ENCODE data around the gene KRTAP10-4. TPM values are rescaled to one million over a fixed set of nuclear protein-coding genes. Genes with fewer than 3 reads are reported as not detected.
"Not testable (repeated sequence)": the region's sequence is repeated elsewhere in the genome, so short reads cannot be mapped to it uniquely, and the experiment has no call there.

KRTAP10-4 gene
- total RNA-seq, 4 donors from 2014 or later = not detected

DNA sequence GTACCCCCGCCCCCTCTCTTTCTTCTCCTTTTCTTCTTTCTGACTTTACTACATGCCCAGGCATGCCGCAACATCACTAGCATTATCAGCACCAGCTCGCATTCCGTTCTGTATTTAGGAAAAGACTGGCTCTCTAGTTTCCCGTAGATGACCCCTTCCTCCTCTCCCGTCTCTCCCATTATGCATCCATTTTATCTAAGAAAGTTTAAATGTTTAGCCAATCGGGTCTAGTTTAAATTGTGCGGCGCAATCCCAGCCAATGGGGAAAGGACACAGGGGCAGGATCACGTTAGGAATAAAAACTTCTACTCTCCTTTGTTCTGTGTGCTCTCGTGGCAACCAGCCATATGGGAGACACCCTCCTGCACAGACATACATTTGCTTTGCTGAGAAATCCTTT lies 24.5 kb downstream of the KRTAP10-4 start:
- Histone ChIP-seq H3K4me3 (no peak overlapping the region), H3K9me3 (peaks cover 0 to 4% (median 0%) of the 10 kb centered on the region in 4 donors), H3K27ac (no peak overlapping the region), H3K4me1 (no peaks in the 10 kb centered on the region), H3K36me3 (no peaks in the 10 kb centered on the region), H3K27me3 (no peaks in the 10 kb centered on the region)
- no peak for TF ChIP-seq POLR2A (IDR thresholded peaks at IDR 0.05)
- TF ChIP-seq CTCF (IDR thresholded peaks at IDR 0.05) = no peak
- DNase-seq = no peak

DNA sequence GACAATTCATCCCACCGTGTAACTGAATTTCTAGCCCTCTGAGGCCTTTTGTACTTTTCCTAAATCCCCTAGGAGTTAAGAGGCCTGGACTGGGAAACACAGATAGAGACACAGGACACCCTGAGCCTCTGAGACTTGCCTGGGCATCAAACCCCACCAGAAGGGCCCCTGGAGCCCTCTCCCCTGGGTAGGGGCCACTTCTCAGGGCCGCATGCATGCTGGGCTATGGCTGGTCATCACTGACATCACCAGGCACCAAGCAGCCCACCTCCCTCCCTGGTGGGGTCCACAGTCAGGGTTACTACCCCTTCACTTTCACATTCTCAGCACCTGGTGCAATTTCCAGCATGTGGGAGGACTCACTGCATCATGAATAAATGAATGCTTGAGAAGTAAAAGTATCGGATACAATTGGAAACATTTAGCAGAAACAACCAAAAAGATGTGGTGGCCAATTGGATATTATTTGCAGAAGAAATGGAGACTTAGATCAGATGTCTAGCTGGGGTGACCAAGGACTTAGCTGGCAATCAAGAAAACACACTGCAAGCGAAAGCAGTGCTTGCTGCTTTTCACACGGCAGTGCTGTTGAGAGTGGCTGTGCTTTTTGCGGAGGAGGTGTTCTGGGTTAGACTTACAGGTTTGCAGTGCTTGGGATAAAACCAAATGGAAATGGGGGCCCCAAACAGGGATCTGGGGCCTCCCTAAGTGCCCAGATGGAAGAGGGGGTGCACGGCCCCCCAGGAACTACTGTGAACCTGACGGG lies 25.9 kb downstream of the KRTAP10-4 start:
- H3K27ac ChIP-seq = no peak overlapping the region
- TF ChIP-seq CTCF (IDR thresholded peaks at IDR 0.05) = no peak
- TF ChIP-seq POLR2A (IDR thresholded peaks at IDR 0.05) = no peak
- no peak overlapping the region for H3K4me3 ChIP-seq
- H3K4me1 ChIP-seq = no peaks in the 10 kb centered on the region
- no peak for DNase-seq
- peaks cover 0 to 4% (median 0%) of the 10 kb centered on the region in 4 donors for H3K9me3 ChIP-seq
- H3K27me3 ChIP-seq = no peaks in the 10 kb centered on the region
- H3K36me3 ChIP-seq = no peaks in the 10 kb centered on the region

- DNase-seq, H3K27me3 ChIP-seq, H3K27ac ChIP-seq, H3K36me3 ChIP-seq, H3K9me3 ChIP-seq, H3K4me1 ChIP-seq, H3K4me3 ChIP-seq: not testable (repeated sequence)
These were observed 26.8 kb downstream of the KRTAP10-4 start, which contains the start of gene KRTAP10-7 for GRCh38 chr21:44600118-44600978. TSS of gene KRTAP10-7 (plus strand) at chr21:44600597. CDS start at chr21:44600622, 25 bp downstream.

- not testable (repeated sequence) for H3K36me3 ChIP-seq, H3K27ac ChIP-seq, DNase-seq, H3K4me1 ChIP-seq, H3K27me3 ChIP-seq, H3K9me3 ChIP-seq, H3K4me3 ChIP-seq
These were observed 27.6 kb downstream of the KRTAP10-4 start for GRCh38 chr21:44601091-44601490.

DNA sequence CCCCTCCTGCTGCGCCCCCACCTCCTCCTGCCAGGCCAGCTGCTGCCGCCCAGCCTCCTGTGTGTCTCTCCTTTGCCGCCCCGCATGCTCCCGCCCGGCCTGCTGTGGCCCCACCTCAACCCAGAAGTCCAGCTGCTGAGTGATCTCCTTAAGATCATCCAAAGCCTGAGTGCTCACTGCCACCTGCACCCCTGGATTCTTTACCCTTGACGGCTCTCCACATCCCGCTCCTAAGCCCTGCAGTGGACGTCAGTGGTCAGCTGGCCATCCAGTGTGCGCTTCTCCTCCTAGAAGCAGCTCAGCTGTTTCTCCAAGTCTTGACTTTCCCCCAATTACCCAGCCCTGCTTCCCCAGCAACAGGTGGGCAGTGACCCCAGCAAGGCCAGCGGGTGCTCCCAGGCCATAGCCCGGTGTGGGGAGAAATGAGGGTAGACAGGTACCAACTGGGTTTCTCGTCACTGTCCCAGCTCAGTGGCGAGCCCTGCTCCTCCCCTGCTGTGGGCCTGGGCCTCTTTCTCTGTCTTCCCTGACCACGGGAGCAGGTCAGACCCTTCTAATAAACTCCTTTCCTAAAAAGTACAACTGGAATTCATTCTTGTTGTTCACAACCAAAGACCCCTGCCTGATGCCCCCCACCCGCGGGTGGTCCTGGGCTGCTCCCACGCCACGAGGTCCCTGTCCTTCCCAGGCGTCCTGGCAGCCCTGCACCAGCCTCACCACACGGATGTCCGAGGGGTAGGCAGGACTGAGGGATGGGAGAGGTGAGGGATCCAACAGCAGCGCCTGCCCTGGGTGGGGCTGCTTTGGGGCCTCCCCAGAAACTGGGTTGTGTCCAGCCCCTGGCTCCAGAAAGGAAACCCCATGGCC lies 28.3 kb downstream of the KRTAP10-4 start:
- Histone ChIP-seq H3K27me3 (no peaks in the 10 kb centered on the region), H3K36me3 (no peaks in the 10 kb centered on the region), H3K27ac (no peak overlapping the region), H3K4me1 (no peaks in the 10 kb centered on the region), H3K9me3 (peaks cover 0 to 4% (median 0%) of the 10 kb centered on the region in 4 donors), H3K4me3 (no peak overlapping the region)
- no peak for DNase-seq
- no peak for TF ChIP-seq POLR2A (IDR thresholded peaks at IDR 0.05)
- no peak for TF ChIP-seq CTCF (IDR thresholded peaks at IDR 0.05)

DNA sequence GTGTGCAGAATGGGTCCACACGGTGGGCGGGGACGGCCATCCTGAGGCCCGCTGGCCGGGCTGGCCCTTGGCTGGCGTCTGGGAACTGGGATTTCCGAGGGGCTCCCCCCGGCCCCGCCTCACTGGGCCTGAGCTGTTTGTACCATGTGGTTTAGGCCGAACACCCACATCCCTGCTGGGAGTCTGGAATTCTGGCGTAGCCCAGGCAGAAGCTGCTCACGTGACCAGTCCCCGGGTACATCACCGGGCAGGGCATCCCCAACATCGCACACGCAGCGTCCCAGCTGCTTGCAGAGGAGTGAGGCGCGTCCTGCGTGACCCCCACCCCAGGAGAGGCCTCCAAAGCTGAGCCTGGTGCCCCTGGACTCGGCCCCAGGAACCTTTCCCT lies 28.9 kb downstream of the KRTAP10-4 start:
- no peak overlapping the region for H3K27ac ChIP-seq
- no peaks in the 10 kb centered on the region for H3K36me3 ChIP-seq
- H3K9me3 ChIP-seq = peaks cover 0 to 4% (median 0%) of the 10 kb centered on the region in 4 donors
- H3K4me3 ChIP-seq = no peak overlapping the region
- no peaks in the 10 kb centered on the region for H3K4me1 ChIP-seq
- TF ChIP-seq CTCF (IDR thresholded peaks at IDR 0.05) = no peak
- TF ChIP-seq POLR2A (IDR thresholded peaks at IDR 0.05) = no peak
- DNase-seq = no peak
- H3K27me3 ChIP-seq = no peaks in the 10 kb centered on the region
